Measurements from ENCODE around the gene DOCK1.

The DOCK1 gene

DNA sequence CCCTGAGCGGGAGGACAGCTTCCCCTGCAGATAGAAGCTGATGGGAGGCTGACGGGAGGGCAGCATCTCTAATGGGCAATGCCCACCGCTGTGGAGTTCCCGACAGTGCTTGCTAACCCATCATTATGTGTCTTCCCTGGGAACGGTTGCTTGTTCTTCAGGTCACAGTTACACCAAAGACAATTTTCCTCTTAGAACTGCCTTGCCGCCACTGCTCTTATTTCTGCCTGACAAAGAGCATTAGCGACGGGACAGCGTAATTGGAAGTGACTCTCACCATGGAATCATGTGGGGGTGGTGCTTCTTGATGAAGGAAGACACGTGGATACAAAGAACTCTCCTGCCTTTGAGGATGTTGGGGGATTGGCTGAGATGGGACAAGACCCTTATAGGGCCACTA lies 562.6 kb downstream of the DOCK1 start:
- DNase-seq (ENCODE audit: low spot score), result no peak

DNA sequence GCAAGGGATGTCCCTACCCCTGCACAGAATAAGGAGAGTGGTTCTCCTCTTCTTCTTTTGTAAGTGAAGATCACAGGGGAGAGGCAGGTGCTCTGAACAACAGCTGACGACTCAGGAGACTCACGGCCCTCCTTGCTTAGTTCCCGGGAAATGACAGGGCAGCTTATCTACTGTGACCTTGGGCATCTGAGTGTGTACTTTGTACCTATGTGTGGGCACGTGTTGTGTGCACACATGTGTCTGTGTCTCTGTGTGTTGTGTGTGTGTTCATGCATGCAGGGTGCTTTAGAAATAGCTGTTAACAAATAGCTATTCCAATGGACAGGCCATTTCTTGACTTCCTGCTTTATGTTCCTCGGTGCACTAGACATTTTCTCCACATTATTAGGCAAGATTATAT lies 563.4 kb downstream of the DOCK1 start:
- DNase-seq (ENCODE audit: low spot score), result no peak

DNA sequence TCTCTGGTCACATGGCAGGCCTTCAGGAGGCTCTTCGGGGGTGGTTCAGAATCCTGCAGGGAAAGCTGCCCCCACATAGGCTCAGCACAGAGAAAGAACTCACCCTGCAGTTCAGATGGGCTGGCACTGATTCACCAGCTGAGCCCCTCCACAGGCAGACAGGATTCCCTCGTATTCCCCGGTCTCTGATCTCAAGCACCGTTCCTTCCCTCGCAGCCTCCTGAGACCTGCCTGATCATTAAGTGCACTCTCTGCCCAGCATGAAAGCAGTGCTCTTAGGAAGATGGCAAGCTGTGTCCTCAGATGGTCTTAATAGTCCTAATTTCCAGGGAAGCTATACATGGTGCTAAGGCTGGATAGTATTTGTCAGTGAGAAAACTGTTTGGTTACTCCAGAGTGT lies 565.7 kb downstream of the DOCK1 start:
- no peak for DNase-seq (ENCODE audit: low spot score)

DNA sequence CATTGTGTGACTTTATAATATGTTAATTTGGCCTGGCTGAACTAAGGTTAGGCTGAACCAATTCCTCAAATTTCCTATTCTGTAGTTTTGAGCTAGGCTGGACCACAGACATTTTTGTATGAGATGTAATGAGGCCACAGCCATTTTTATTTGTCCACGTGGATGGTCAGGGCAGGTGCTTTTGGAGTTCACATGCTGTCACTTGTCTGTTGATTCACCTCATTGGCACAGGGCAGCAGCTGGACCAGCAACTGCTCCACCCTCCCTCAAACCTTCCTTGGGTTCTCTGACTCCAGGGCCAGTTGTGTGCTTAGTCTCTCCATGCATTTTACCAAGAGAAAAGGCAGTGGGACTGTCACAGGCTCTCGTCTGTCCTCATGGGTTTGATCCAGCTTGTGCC lies 567.7 kb downstream of the DOCK1 start:
- no peak for DNase-seq (ENCODE audit: low spot score)

DNA sequence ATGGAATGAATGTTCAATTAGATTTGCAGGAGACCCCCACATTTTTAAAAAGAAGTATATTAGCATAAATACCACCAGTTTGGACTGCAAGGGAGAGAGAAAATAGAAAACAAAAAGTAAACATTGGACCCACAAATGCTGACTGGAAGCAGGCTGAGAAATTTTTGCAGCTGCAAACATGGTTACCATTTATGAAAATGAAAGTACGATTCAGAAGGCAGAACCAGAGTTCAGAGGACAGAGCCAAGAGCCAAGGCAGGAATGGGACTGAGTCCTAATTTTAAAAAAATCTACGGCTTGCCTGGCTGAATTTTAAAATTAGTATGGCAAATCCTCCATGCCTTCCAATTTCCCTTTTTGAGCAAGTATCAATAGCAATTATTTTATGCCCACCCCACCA lies 569.3 kb downstream of the DOCK1 start:
- no peak for DNase-seq (ENCODE audit: low spot score)

DNA sequence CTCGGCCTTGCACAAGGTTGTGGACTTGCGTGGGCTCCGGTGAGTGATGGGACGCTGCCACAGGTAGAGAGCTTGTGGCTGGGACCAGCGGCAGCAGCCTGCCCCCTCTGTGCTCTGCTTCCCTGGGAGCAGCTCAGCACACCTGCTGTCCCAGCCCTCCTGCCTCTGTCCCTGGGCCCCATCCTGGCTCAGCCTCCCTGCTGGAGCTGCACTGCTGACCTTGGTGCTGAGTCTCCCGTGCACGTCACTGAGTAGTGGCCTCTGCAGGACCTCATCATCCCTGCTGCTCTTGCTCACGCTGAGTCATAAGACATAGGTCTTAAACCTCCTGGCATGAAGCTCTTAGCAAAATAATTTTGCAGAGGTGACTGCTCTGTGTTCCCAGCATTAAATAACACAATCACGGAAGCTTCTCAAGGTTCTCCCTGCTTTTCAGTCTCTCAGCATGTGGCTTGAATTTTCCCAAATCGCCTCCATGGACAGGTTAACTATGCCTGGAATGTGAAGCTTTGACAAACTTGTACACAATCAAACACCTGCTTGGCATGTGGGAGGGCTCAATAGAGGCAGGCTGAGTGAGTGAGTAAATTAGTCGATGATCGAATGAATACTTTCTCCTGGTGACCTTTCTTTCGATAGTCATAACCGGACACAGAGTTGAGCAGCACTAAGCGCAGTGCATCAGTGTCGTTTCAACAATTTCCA lies 580.1 kb downstream of the DOCK1 start:
- DNase-seq (ENCODE audit: low spot score), result no peak

DNA sequence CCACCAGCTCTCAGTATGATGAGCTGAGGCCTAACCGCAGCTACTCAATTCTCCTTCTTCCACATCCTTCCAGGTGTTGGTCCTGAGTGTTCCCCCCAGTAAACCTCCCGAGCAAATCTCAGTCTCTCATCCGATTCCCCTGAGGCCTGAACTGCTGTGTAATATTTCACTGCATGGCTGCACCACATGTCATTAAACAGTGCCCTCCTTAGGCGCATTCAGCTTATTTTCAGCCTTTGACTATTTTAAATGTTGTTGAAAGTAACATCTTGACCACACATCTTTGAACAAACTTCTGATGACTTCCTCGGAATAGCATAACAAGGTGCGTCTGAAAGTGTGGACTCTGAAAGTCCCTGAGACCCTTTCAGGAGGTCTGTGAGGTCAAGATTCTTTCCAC lies 581.1 kb downstream of the DOCK1 start:
- DNase-seq (ENCODE audit: low spot score), result no peak

DNA sequence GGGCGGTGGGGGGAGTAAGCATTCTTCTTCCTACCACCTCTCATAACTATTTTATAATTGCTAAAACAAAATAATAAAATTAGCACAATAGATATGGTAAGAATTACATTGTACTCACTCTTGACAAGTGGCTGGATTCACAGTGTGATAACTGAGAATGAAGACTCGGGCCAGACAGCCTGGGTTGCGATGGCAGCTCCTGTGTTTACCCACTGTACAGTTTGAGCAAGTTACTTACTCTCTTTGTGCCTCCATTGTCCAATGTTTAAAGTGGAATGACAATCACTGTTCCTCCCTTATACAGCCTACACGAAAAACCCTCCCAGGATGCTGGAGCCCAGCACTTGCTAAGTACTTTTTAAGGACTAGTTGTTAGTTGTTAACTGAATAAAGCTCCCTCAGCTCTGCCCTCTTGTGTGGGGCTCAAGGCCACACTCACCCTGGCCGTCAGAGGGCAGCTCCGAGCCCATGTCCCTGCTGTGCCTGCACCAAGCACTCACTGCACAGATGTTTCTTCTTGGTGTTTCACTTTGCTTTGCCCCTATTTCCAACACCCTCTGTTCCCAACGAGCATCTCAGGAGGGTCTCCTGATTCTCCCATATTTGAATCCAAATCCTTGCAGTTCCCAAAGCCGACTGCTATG lies 587.5 kb downstream of the DOCK1 start:
- DNase-seq (ENCODE audit: low spot score), result peak; percentile 20

DNA sequence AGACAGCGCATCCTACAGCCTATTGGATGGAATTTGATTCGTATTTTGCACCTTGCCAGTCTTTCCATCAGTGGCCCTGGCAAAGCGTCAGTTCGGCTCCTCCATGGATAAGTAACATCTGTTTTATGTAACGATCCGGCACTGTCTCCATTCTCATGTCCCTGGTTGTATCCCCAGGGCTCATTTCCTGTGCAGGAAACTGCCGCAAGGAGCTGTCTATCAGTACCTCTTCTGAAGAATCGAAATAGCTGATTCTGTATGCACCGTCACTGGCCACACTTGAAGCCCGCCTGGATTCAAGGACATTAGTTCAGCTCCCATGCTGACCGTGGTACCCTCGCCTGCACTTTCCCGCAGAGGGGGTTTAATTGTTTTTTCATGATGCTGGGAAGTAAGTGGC lies 590.8 kb downstream of the DOCK1 start:
- DNase-seq (ENCODE audit: low spot score), result no peak

DNA sequence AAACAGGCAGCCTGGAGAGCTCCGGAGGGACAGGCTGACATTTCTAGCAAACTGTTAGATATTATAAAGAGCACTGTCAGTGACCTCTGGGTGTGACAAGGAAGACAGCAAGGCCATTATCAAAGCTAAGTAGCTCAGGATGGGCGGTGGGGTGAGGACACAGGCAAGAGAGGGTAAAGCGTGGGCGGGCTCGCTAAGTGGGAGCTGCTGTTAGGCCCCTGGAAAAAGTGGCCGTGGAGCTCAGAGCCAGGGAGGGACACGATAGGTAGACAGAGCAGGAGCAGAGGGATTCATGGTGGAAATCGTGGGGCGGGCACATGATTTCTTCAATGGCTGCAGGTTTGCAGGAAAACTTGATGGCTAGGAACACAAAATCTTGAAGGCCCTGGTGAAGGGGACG lies 592.5 kb downstream of the DOCK1 start:
- DNase-seq (ENCODE audit: low spot score), result no peak

DNA sequence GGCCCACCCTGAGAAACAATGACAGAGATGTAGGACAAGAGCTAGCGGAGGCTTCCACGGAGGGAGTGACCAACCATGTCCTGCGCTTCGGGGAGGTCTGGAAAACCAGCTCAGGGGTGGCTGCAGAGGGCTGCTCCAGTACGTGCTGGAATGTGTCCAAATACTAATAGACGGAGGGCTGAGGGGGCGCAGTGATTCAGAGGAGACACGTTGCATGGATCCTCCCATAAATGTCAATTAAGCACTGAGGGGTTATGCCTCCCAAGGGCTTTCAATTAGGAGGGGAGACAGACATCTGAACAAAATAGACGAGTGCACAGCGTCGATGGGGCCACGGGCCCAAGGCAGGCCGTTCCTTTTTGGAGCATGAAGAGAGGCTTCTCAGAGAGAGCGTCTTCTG lies 592.9 kb downstream of the DOCK1 start:
- no peak for DNase-seq (ENCODE audit: low spot score)

DNA sequence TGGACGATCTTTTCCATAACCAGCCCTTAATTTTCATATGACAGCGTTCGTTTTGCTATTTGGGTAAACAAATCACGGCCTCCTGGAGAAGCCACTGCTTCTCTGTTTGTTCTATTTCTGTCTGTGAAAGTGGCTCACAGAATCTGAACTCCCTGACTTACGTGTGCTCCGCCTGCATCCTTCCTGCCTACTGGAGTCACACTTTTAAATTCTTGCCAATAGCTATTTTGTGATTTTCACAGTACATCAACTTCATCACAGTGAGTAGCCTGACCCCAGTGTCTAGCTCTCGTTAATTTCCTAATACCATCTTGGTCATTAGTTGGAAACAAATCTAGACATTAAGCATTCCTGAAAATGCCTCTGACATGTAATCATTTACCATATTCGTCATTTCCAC lies 594.9 kb downstream of the DOCK1 start:
- DNase-seq (ENCODE audit: low spot score), result no peak

All from HuH-7.5 (cell line).